Forelimb muscle (tissue), 1 donor: ENCODE results near the gene KLHL29. TPM values are rescaled to one million over a fixed set of nuclear protein-coding genes. Genes with fewer than 3 reads are reported as not detected.
A peak's percentile ranks its signal among the peaks of the same experiment; 100 is the strongest.

ENCODE experiments used
- DNase-seq: peaks from one replicate; pipeline ENCODE4 v3.0.0-alpha.2; 2013; ENCODE audit warnings: low read depth
- polyA plus RNA-seq: library from polyadenylated mRNA; unstranded; fragments of 120-200 nt; gene quantifications from one replicate; pipeline ENCODE4 v1.2.1, GENCODE V29; 2013; ENCODE audit not compliant: insufficient read length

KLHL29 gene
- polyA plus RNA-seq, 1 donor, result 7.3 TPM

- no peak for DNase-seq
These were observed 271.6 kb downstream of the KLHL29 start for GRCh38 chr2:23656597-23656973.

GRCh38 chr2:23657371-23657770, 272.4 kb downstream of the KLHL29 start:
- DNase-seq, result no peak

- no peak for DNase-seq
These were observed 273.0 kb downstream of the KLHL29 start for GRCh38 chr2:23657934-23658333.

- DNase-seq, result no peak
These were observed 273.5 kb downstream of the KLHL29 start for GRCh38 chr2:23658466-23658942.

- DNase-seq, result no peak
These were observed 274.3 kb downstream of the KLHL29 start for GRCh38 chr2:23659328-23659727.

- no peak for DNase-seq
These were observed 274.8 kb downstream of the KLHL29 start for GRCh38 chr2:23659773-23660172.

- no peak for DNase-seq
These were observed 275.3 kb downstream of the KLHL29 start for GRCh38 chr2:23660237-23660636.

- DNase-seq, result no peak
These were observed 276.5 kb downstream of the KLHL29 start for GRCh38 chr2:23661276-23662050.

GRCh38 chr2:23662466-23662865, 277.5 kb downstream of the KLHL29 start:
- DNase-seq, result no peak

- no peak for DNase-seq
These were observed 278.3 kb downstream of the KLHL29 start for GRCh38 chr2:23662941-23663920.

- no peak for DNase-seq
These were observed 279.2 kb downstream of the KLHL29 start for GRCh38 chr2:23664066-23664788.

- DNase-seq, result no peak
These were observed 281.4 kb downstream of the KLHL29 start for GRCh38 chr2:23666241-23666979.

- no peak for DNase-seq
These were observed 282.0 kb downstream of the KLHL29 start for GRCh38 chr2:23666980-23667357.

GRCh38 chr2:23668756-23669304, 283.9 kb downstream of the KLHL29 start:
- DNase-seq, result no peak

- DNase-seq, result peak; percentile 71
These were observed 284.6 kb downstream of the KLHL29 start for GRCh38 chr2:23669413-23670244.

- no peak for DNase-seq
These were observed 285.2 kb downstream of the KLHL29 start for GRCh38 chr2:23670245-23670592.

- DNase-seq, result no peak
These were observed 288.1 kb downstream of the KLHL29 start for GRCh38 chr2:23673082-23673481.

- no peak for DNase-seq
These were observed 289.1 kb downstream of the KLHL29 start for GRCh38 chr2:23673830-23674679.

GRCh38 chr2:23675506-23675905, 290.5 kb downstream of the KLHL29 start:
- no peak for DNase-seq
